CD4-positive, alpha-beta T cell treated with Interferon gamma for 1 hour (primary cell): ENCODE measurements around the gene NEK1.
"Not testable (repeated sequence)": the region's sequence is repeated elsewhere in the genome, so short reads cannot be mapped to it uniquely, and the experiment has no call there.

Source experiments
- DNase-seq: peaks from one replicate; pipeline ENCODE4 v3.0.0-alpha.2; 2020

Gene NEK1

GRCh38 chr4:169627307-169627706 lies 14.9 kb upstream of the NEK1 start:
- DNase-seq, result no peak

GRCh38 chr4:169626331-169627282 lies 14.2 kb upstream of the NEK1 start:
- no peak for DNase-seq

- no peak for DNase-seq
These were observed 13.5 kb upstream of the NEK1 start for GRCh38 chr4:169625886-169626285.

- not testable (repeated sequence) for DNase-seq
These were observed 11.6 kb upstream of the NEK1 start for GRCh38 chr4:169624012-169624411.

GRCh38 chr4:169622566-169622965 lies 10.2 kb upstream of the NEK1 start:
- DNase-seq, result no peak

- peak; percentile 48 for DNase-seq
These were observed 9.5 kb upstream of the NEK1 start for GRCh38 chr4:169621731-169622492.

- DNase-seq, result peak; percentile 21
These were observed 8.5 kb upstream of the NEK1 start for GRCh38 chr4:169620880-169621248.

GRCh38 chr4:169619958-169620879 lies 7.8 kb upstream of the NEK1 start, which contains the start of gene CLCN3:
TSS of gene CLCN3 (plus strand) at chr4:169620578. CDS start at chr4:169635929, 15,351 bp downstream.
- DNase-seq, result peak; percentile 96

- DNase-seq, result peak; percentile 63
These were observed 7.2 kb upstream of the NEK1 start for GRCh38 chr4:169619518-169619957.

- no peak for DNase-seq
These were observed 6.6 kb upstream of the NEK1 start for GRCh38 chr4:169618986-169619385.

GRCh38 chr4:169618286-169618685 lies 5.9 kb upstream of the NEK1 start:
- DNase-seq, result no peak

- no peak for DNase-seq
These were observed 4.9 kb upstream of the NEK1 start for GRCh38 chr4:169617306-169617705.

GRCh38 chr4:169616846-169617245 lies 4.5 kb upstream of the NEK1 start:
- no peak for DNase-seq

- no peak for DNase-seq
These were observed 3.2 kb upstream of the NEK1 start for GRCh38 chr4:169615467-169616106.

- DNase-seq, result peak; percentile 68
These were observed 782 bp upstream of the NEK1 start for GRCh38 chr4:169612871-169613859.

GRCh38 chr4:169611157-169611556 lies 1.2 kb downstream of the NEK1 start:
- no peak for DNase-seq

- DNase-seq, result no peak
These were observed 7.5 kb downstream of the NEK1 start for GRCh38 chr4:169604903-169605331.

GRCh38 chr4:169604131-169604900 lies 8.1 kb downstream of the NEK1 start:
- no peak for DNase-seq

- no peak for DNase-seq
These were observed 9.1 kb downstream of the NEK1 start for GRCh38 chr4:169603312-169603711.
